Fibroblast of upper back skin (primary cell): Measurements from ENCODE around the gene SRGAP2.
"Not testable (repeated sequence)": the region's sequence is repeated elsewhere in the genome, so short reads cannot be mapped to it uniquely, and the experiment has no call there.

Experiments
- DNase-seq: peaks from one replicate; pipeline ENCODE4 v3.0.0-alpha.2; 2013

The SRGAP2 gene

GRCh38 chr1:206203364-206204158 is at the start of gene SRGAP2:
TSS of gene SRGAP2 (plus strand) at chr1:206203541. CDS start at chr1:206205971, 2,430 bp downstream.
- peak; percentile 63 for DNase-seq

GRCh38 chr1:206167350-206168029 is 35.9 kb upstream of the SRGAP2 start:
- not testable (repeated sequence) for DNase-seq

GRCh38 chr1:206169794-206170193 is 33.5 kb upstream of the SRGAP2 start:
- DNase-seq: peak; percentile 33

GRCh38 chr1:206173110-206173719 is 30.1 kb upstream of the SRGAP2 start:
- DNase-seq: not testable (repeated sequence)

DNA sequence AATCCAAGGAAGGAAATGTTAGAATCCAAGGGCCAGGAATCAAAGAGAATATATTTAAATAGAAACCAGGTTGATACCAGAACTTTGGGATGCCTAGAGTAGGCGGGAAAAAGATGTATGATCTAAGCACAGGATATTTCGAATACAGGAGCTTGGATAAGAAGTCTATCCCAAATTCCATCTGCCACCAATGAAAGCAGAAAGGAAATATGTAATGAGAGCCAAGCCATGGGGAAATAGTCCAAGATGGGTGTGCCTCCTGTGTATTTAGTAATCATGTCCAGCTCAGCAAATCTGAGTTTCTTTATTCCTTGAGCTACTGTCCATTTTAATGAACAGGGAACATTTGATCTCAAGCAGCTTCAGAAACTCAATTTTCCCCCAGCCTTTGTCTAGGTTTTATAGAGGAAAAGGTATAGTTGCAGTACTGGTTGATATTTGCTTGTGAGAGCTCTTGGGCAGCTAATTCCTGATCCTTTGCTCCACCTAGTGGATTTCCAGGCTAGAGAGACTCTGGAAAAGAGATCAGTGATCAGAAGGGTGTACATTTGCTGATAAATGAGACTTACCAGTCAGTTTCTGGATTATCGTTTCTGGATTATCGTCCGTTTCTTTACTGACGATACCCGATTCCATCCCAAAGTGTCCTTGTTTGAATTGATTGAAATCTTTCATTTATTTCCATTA is 29.0 kb upstream of the SRGAP2 start:
- peak; percentile 27 for DNase-seq

GRCh38 chr1:206175459-206176113 is 27.8 kb upstream of the SRGAP2 start:
- DNase-seq: peak; percentile 45

- not testable (repeated sequence) for DNase-seq
Observed at GRCh38 chr1:206176114-206176502, 27.2 kb upstream of the SRGAP2 start.

GRCh38 chr1:206178061-206178989 is 25.0 kb upstream of the SRGAP2 start:
- peak; percentile 64 for DNase-seq

DNA sequence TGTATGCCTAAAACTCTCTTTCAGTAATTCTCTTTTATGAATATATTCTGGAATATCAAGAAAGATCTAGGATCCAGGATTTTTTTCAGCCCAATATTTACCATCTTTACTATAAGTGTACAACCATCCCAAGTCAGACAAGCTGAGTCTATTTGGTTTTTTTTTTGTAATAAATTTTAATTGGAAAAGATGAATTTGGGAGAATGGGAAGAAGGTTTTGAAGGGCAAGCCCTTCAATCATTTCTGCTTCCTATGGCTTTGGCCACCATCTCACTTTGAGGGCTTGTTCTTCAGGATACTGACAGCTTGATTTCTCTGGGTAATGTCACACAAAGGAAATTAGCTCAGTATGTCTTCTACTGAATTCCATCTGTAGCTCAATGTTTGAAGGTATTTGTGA is 23.7 kb upstream of the SRGAP2 start:
- not testable (repeated sequence) for DNase-seq

DNA sequence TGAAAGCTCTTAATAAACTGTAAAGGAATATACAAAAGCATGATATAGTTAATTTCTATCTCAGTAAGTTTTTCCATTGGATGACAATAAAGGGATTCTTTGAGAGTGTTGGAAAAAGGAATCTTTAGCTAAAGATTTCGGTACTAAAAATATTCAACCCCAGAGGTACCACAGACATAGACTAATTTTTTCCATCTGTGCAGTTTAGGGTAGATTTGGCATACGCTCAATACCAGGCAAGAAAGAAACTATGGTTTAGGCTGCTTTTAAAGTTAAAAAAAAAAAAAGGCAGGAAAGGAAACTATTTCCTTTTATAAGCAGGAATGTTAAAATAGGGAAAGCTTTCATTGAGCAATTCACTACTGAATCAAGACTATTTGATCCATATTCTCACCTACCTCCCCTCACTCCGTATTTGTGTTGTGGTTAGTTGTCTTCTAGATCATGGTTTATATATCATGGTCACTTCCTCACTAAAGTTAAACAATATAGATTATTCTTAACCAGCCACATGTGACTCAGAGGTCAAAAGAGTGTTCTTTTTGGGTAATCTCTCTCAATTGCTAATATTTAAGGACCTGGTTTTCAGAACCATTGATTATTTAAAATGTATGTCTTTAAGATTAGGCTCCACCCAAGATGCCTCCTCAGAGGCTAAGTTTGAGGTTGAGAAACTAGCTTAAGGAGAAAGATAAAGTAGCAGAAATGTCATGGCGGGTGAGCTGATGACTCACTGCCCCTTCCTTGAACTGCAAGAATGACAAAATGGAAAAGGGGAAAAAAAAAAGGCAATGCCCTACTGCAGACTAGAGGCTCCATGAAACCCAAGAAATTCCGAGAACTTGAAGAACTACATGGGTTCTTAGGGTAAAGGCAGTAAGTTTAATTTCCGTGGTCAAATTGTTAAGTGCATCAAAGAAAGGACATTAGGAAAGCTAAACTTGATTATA is 20.7 kb upstream of the SRGAP2 start:
- peak; percentile 53 for DNase-seq

DNA sequence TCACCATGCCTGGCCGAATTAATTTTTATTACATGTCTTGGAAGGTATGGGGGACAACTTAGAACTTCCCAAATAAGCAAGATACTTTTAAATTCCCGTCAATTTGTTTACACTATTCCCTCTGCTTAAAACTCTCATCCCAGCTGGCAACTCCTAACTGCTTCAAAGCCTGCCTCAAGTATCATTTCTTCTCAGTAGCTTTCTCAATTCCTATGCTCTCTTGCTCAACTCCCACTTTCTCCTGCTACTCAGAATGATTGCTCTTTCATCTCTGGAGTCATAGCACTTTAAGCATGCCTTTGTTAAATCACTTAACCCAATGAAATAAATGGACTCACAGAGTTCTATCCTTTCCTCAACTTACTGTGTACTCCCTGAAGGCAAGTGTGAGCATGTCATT is 19.6 kb upstream of the SRGAP2 start:
- DNase-seq: not testable (repeated sequence)

GRCh38 chr1:206185778-206186177 is 17.6 kb upstream of the SRGAP2 start:
- not testable (repeated sequence) for DNase-seq

- DNase-seq: not testable (repeated sequence)
Observed at GRCh38 chr1:206186826-206187225, 16.5 kb upstream of the SRGAP2 start.

- DNase-seq: not testable (repeated sequence)
Observed at GRCh38 chr1:206195182-206195581, 8.2 kb upstream of the SRGAP2 start.

DNA sequence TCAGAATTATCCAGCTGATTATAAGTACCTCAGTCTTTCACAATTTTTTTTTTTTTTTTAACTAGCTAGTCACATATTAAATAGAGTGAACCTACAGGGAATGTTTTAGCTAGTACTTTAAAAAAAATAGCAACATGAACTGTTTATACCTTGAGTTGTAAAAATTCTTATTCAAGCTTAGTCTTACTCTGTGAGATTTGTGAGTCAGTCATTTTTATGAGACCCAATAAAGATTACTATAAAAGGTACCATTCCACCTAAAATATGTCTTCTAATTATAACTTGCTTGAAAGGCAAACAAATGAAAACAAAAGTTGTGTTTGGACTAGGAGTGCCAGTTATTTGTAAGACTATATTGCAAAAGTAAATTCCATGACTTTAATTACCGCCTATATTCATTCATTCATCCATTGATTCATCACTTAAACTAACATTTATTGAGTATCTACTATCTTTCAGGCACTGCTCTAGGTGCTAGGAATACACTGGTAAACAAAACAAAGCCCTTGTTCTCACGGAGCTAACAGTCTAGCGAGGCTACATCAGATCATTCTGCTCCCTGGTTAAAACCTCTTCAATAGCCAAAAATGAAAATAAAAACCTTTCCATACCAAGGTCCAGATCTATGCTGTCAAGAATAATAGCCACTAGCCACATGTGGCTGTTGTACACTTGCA is 6.5 kb upstream of the SRGAP2 start:
- not testable (repeated sequence) for DNase-seq

DNA sequence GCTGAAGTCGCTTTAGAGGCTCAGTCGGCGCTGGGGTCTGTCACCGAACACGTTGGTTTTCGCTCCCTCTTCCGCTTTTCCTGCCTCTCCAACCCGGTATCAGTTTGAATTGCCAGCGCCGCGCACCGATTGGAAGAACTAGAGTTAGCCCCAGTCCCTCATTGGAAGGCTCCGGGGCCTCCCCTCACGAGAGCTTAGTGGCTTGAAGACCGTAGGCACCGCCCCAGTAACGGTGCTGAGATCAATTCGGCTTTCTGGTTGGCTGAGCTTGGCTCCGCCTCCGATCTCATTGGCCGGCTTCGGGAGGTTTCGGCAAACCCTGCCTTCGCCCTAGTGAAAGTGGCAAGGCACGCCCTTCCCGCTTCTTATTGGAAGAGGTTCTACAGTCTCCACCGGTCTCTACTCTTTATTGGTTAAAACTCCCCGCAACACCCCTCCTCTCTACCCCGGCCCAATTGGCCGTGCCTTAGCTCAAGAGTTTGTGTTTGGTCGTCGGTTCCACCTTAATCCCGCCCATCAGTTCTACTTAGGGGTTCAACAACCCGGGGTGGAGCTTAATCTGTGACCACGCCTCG is 465 bp upstream of the SRGAP2 start, which contains the start of gene FAM72A:
Gene FAM72A, minus strand, starts transcription at position 51 of the 575 bp plus-strand sequence. CDS start 814 bp downstream, outside the sequence.
- DNase-seq: peak; percentile 100

DNA sequence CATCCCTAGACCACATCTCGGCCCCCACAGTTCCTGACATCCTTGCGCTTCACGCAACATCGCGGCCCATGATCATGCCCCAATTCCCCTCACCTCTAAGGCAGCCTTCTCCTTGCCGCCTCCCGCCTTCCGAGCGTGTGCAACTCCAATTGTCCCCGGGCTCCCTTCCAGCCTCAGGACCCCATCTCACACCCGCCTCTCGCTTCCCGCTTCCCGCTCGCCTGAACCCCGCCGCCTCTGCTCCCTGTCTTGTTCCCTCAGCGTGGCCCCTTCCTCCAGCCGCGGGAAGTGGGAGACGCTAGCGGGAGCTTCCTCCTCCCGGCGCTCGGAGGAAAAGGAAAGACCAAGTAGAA is 794 bp downstream of the SRGAP2 start:
- not testable (repeated sequence) for DNase-seq

DNA sequence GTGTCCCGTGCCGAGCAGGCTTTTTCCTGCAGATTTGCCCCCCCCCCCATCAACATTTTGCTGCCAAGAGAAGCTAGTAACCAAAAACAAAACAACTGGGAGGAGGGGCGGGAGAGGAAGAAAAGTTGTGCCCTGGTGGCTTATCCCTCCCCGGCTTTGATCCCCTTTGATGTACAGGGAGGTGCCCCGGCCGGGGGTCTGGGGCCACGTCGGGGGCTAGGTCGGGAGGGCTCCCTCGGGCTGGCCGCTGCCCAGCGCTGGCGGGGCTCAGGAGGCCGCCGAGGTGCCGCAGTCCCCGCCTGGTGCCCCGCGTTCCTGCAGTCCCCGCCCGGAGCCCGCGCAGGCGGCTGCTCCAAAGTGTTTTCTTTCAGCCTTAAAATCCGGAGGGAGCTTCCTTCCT is 1.5 kb downstream of the SRGAP2 start:
- DNase-seq: not testable (repeated sequence)

DNA sequence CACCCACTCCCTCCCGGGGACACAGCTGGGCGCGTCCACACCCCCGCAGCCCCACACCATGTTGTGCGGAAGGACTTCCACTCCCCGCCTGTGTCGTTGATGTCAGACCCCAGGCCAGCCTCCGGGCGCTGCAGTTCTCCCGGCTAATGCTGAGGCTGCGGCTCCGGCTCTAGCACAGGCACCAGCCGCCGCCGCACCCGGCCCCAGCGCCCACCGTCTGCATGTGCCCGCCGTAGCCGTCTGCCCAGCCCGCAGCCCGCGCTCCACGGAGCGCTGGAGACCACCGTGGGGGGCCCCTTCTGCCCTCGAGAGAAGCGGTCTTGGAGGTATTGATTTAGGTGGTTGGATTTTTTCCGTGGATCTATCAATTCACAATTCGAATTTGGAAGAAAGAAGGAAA is 2.2 kb downstream of the SRGAP2 start:
- DNase-seq: not testable (repeated sequence)
